SIG-M5 treated with dmso at 0.1 percent for 504 hours (cell line): ENCODE data around the gene YPEL3.
"Not testable (repeated sequence)": the region's sequence is repeated elsewhere in the genome, so short reads cannot be mapped to it uniquely, and the experiment has no call there.

Experiments used
- DNase-seq: peaks from one replicate; lab custom pipeline; 2025; ENCODE audit not compliant: unreplicated experiment; lab: John Stamatoyannopoulos, UW

YPEL3 gene

DNA sequence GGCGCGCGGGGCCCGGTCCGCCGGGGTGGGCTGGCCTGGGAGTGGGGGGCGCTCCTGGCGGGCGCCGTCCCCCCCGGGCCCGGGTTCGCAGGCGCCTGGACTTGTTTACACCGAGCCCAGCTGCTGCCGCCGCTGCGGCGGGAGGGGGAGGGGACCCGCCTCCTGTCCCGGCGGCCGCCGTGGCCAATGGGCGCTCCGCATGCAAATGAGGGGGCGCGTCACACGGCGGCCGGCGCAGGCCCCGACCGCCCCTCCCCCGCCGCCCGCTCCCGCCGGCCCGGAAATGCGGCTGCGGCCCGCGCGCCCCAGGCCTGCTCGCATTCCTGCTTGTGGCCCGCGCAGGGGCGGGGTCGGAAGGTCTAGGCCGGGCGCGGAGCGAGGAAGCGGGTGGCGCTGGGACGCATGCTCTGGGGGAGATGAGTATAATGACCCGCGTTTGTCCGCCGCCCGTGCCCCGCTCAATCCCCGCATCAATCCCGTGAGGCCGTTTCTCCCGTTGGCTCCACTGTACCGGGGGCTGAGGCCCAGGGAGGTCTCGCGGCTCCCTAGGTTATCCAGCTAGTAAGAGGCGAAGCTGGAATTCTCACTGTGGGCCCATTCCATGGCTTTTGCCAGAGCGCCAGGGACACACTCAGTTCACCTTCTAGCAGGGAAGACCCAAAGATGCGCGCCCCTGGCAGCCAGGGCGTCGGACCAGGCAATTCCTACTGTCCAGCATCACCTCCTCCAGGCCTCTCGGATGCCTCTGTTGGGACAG is at the start of gene YPEL3:
Gene YPEL3, minus strand, starts transcription at position 109 of the 757 bp plus-strand sequence. CDS start 731 bp downstream, outside the sequence.
- DNase-seq, result no peak

DNA sequence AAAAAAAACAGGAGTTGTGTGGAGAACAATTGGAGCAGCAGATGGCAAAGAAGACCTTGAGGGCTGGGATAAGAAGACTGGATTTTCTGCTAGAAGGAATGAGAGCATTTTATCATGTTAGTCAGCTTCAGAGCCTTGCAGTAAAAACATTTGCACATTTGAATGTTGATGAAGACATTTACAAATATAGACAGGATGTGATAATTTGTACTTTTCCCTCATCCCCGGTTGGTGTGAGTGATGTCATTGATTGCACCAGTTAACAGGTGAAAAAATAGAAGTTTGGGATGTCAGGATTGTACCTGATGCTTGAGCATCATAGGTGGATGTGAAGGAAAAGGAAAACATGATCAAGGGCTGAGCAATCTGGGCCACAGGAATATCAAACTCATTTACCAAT is 49.6 kb upstream of the YPEL3 start:
- DNase-seq, result no peak

GRCh38 chr16:30144917-30145316 is 48.9 kb upstream of the YPEL3 start:
- no peak for DNase-seq

DNA sequence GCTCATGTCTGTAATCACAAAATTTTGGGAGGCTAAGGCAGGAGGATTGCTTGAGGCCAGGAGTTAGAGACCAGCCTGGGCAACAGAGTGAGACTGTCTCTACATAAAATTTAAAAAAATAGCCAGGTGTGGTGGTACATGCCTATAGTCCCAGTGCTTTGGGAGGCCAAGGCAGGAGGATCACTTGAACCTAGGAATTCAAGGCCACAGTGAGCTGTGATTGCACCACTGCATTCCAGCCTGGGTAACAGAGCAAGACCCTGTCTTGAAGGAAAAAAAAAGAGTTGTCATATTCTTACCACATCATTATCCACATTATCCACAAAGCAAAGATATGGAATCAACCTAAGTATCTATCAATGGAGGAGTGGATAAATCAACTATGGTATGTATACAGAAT is 48.0 kb upstream of the YPEL3 start:
- DNase-seq, result no peak

- DNase-seq, result no peak
These were observed 47.3 kb upstream of the YPEL3 start for GRCh38 chr16:30143347-30143702.

DNA sequence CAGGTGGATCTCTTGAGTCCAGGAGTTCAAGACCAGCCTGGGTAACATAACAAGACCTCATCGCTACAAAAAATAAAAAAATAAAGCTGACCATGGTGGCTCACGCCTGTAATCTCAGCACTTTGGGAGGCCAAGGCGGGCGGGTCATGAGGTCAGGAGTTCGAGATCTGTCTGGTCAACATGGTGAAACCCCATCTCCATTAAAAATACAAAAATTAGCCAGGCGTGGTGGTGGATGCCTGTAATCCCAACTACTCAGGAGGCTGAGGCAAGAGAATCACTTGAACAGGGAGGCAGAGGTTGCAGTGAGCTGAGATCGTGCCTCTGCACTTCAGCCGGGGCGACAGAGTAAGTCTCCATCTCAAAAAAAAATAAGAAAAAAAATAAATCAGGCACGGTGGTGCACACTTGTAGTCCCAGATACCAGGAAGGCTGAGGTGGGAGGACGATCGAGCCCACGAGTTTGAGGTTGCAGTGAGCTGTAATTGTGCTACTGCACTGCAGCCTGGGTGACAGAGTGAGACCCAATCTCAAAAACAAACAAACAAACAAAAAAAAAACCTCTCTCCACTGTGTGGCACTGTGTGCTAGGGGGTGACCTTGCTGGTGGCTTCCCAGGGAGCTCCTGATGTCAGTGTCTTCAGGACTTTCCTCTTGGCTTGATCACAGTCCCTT is 46.8 kb upstream of the YPEL3 start:
- peak; percentile 21 for DNase-seq

- DNase-seq, result no peak
These were observed 45.7 kb upstream of the YPEL3 start for GRCh38 chr16:30141750-30142149.

DNA sequence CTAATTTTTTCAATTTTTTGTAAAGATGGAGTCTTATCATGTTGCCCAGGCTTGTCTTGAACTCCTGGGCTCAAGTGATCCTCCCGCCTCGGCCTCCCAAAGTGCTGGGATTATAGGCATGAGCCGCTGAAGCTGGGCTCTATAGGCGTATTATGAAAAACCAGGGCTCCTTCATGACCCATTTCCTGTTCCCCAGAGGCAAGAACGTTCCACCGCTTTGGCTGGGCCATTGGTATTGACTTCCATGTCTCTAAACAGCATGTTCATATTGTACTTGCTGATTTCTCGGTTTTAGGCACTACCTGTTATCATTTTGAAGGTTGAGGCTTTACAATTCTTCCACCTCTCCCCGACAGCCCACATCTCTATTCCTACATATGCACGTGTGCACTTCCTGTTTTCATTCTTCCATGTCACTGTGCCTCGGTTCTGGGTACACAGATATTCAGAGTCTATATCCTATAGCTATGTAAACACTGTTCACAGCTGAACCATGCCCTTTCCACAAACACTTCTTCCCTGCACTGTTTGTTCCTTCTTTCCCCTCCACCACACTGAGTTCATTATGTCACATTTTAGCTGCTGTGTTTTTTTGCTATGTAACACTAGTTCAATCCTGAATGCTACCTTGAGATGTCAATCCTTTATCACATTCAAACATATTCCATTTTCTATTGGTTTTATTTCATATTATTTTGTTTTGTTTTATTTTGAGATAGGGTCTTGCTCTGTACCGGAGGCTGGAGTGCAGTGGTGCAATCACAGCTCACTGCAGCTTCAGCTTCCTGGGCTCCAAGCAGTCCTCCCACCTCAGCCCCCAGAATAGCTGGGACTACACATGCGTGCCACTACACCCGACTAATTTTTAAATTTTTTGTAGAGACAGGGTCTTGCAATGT is 43.8 kb upstream of the YPEL3 start:
- DNase-seq, result peak; percentile 37

DNA sequence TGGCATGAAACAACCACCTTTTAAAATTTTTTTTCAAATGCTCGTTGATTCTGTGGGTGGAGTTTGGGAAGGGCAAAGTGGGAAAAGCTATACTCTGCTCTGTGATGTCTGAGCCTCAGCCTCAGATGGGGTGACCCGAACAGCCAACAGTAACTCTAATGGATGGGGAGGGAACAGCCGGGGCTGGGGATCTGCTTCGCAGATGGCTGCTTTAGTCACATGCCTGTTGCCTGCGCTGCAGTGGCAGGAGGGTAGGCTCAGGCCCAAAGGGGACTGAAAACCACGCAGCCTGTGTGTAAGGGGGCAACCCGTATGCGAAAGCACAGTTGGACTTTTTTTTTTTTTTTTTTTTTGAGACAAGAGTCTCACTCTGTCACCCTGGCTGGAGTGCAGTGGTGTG is 41.9 kb upstream of the YPEL3 start:
- no peak for DNase-seq

DNA sequence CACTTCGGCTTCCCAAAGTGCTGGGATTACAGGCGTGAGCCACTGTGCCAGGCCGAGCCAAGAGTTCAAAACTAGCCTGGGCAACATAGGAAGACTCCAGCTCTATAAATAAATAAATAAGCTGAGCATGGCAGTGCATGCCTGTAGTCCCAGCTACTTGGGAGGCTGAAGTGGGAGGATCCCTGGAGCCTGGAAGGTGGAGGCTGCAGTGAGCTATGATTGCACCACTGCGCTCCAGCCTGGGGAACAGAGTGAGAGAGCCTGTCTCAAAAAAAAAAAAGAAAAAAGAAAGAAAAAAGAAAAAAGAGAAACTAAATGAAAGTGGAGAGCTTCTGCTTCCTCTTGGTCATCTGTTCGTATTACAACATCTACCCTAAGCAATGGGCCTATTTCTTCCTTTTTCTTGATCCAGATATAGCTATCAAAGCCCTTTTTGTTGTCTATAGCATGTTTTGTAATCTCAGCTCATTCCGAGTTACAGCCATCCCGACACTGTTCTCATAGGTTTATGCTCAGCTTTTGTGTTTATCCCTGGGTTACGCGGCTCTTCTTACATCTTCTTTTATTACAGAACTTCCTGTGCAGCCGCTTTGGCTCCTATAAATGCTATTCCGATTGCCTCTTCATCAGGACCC is 41.1 kb upstream of the YPEL3 start:
- peak; percentile 95 for DNase-seq

GRCh38 chr16:30132591-30132990 is 36.6 kb upstream of the YPEL3 start:
- no peak for DNase-seq

- DNase-seq, result no peak
These were observed 36.0 kb upstream of the YPEL3 start for GRCh38 chr16:30131869-30132475.

DNA sequence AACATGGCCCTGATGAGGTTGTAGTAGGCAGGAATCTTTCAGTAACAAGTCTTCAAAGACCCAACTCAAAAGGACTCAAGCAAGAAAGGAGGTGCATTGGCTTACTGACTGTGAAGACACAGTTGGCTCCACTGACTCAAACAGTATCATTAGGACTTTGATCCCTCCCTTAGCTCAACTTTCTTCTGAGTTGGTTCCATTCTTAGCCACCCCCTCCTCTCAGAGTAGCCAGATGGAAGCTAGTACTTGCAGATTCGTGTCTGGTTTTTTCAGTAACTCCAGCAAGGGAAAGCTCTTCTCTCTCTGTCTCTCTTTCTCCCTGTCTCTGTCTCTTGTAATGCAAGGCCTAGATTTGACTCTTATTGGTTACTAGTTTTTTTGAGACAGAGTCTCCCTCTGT is 32.0 kb upstream of the YPEL3 start:
- DNase-seq, result no peak

DNA sequence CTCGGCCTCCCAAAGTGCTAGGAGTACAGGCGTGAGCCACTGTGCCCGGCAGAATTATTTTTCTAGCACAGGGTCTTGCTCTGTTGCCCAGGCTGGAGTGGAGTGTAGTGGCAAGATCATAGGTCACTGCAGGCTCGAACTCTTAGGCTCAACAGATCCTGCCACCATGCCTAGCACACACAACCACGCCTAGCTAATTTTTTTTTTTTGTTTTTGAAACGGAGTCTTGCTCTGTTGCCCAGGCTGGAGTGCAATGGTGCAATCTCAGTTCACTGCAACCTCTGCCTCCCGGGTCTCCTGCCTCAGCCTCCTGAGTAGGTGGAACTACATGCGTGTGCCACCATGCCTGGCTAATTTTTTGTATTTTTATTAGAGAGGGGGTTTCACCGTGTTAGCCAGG is 29.7 kb upstream of the YPEL3 start:
- DNase-seq, result not testable (repeated sequence)

DNA sequence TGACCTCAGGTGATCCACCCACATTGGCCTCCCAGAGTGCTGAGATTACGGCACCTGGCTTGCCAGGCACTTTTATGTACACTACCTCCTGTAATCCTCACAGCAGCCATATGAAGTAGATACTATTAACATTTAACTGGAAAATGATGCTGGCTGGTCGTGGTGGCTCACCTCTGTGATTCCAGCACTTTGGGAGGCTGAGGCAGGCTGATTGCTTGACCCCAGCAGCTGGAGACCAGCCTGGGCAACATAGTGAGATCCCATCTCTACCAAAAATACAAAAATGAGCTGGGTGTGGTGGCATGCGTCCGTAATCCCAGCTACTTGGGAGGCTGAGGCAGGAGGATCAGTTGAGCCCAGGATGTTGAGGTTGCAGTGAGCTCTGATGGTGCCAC is 29.0 kb upstream of the YPEL3 start:
- DNase-seq, result no peak

DNA sequence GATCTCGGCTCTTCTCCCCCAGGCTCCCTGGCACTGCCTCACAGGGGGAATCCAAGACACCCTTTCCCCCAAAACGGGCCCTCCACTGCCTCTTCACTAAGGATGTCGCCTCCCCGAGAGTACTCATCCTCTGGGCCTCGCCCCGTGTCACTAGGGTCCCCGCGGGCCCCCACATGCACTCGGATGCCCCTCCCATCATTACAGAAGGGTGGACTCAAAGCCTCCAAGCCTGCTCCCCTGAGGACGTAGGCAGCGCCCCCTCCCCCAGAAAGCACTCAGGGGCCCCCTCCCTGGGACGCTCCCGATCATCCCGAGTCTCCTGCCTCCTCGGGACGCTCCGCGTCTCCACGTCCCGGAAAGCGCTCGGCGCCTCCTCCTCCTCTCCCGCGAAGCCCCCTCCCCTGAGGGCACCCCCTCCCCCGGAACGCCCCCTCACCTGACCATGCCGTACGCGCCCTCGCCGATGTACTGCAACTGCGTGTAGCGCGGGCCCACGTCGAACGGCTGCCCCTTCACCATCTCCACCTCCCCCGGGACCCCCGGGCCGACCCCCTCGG is 26.7 kb upstream of the YPEL3 start:
- DNase-seq, result no peak

- DNase-seq, result no peak
These were observed 25.9 kb upstream of the YPEL3 start for GRCh38 chr16:30121741-30122571.

DNA sequence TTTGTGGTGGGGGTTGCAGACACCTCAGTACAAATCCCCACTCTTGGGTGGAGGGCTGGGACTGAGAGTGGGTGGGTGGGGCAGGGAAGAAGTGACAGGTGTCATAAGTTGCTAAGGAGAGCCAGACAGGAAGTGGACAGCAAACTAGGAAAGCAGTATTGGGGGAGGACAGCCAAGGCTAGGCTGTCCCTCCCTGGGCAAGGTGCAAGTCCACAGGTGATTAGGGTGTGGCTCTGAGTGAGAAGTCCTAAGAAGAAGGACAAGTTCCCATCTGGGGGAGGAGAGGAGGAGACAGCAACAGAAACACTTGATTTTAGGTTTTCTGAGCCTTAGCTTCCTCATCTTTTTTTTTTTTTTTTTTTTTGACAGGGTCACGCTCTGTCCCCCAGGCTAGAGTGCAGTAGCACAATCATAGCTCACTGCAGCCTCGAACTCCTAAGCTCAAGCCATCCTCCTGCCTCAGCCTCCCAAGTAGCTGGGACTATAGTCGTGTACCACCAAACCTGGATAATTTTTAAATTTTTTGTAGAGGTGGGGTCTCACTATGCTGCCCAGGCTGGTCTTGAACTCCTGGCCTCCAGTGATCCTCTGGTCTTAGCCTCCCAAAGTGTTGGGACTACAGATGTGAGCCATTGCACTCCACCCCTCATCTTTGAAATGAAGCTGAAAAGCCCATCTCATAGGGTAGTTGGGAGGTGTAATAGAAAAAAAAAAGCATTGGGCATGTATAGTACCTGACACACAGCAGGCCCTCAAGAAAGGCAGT is 24.5 kb upstream of the YPEL3 start:
- DNase-seq, result no peak

GRCh38 chr16:30119428-30119827 is 23.4 kb upstream of the YPEL3 start:
- DNase-seq, result no peak
